22Rv1 (cell line): Measurements from ENCODE around the gene GRIK4.

Source experiments
- CTCF ChIP-seq: fragments of 450-650 bp; IDR thresholded peaks from 2 replicates; pipeline ENCODE4 v1.5.1; 2017; ENCODE audit warnings: mild to moderate bottlenecking
- ZFX ChIP-seq: fragments of 450-650 bp; IDR thresholded peaks from 2 replicates; pipeline ENCODE4 v1.6.1; 2017; ENCODE audit warnings: antibody characterized with exemption, borderline replicate concordance

GRCh38 chr11:120527111-120527761, 15.7 kb downstream of the GRIK4 start:
- TF ChIP-seq CTCF (no peak), ZFX (no peak)
